HepG2 (cell line): ENCODE measurements around the gene GPC2. TPM values are rescaled to one million over a fixed set of nuclear protein-coding genes. Genes with fewer than 3 reads are reported as not detected.

Experiments used
- ARID3A ChIP-seq: IDR thresholded peaks from 2 replicates; pipeline ENCODE4 v1.6.1; 2012; ENCODE audit warnings: low read depth, low read length, improper control_type of control experiment
- ATF7 ChIP-seq, 2 experiments: fragments of 450-650 bp in 1 of 2; sonication (generic) in 1 of 2; formaldehyde crosslinking in 1 of 2; IDR thresholded peaks; 2 replicates each; pipeline versions ENCODE4 v1.4.0 to v1.6.1; 2016 to 2020; ENCODE audit warnings: antibody characterized with exemption in 1 of 2, mild to moderate bottlenecking in 1 of 2, missing genetic modification reagents in 1 of 2
- ATF7-NPFF ChIP-seq: sonication (generic); formaldehyde crosslinking; IDR thresholded peaks from 2 replicates; pipeline ENCODE4 v1.8.1; 2023; ENCODE audit warnings: mild to moderate bottlenecking, low read depth, missing genetic modification reagents, moderate library complexity
- CBFB ChIP-seq: sonication (generic); formaldehyde crosslinking; IDR thresholded peaks from 2 replicates; pipeline ENCODE4 v1.4.0; 2020; ENCODE audit warnings: missing genetic modification reagents
- E2F2 ChIP-seq: sonication (generic); formaldehyde crosslinking; IDR thresholded peaks from 2 replicates; pipeline ENCODE4 v1.4.0; 2020; ENCODE audit warnings: missing genetic modification reagents, borderline replicate concordance
- E2F5 ChIP-seq: sonication (generic); formaldehyde crosslinking; conservative IDR thresholded peaks from 2 replicates; pipeline ENCODE4 v1.4.0; 2020; ENCODE audit warnings: missing genetic modification reagents
- GLMP ChIP-seq: sonication (generic); formaldehyde crosslinking; IDR thresholded peaks from 2 replicates; pipeline ENCODE4 v1.9.0; 2021; ENCODE audit warnings: missing genetic modification reagents, mild to moderate bottlenecking, borderline replicate concordance
- IKZF5 ChIP-seq: IDR thresholded peaks from 2 replicates; pipeline ENCODE4 v1.6.1; 2018; ENCODE audit warnings: missing genetic modification reagents, mild to moderate bottlenecking, missing compliant biosample characterization
- IRX3 ChIP-seq: sonication (generic); formaldehyde crosslinking; IDR thresholded peaks from 2 replicates; pipeline ENCODE4 v1.8.1; 2023; ENCODE audit warnings: mild to moderate bottlenecking, low read depth, missing genetic modification reagents, borderline replicate concordance
- KLF12 ChIP-seq: sonication (generic); formaldehyde crosslinking; IDR thresholded peaks from 2 replicates; pipeline ENCODE4 v1.4.0; 2020; ENCODE audit warnings: missing genetic modification reagents, borderline replicate concordance
- NCOA5 ChIP-seq: sonication (generic); formaldehyde crosslinking; IDR thresholded peaks from 2 replicates; pipeline ENCODE4 v1.4.0; 2020; ENCODE audit warnings: missing genetic modification reagents
- PRMT3 ChIP-seq: sonication (generic); formaldehyde crosslinking; IDR thresholded peaks from 2 replicates; pipeline ENCODE4 v1.8.1; 2022; ENCODE audit warnings: low read depth, mild to moderate bottlenecking, moderate library complexity, missing genetic modification reagents, borderline replicate concordance
- PRPF4 ChIP-seq: fragments of 200-400 bp; formaldehyde crosslinking; IDR thresholded peaks from 2 replicates; pipeline ENCODE4 v1.6.1; 2016; ENCODE audit warnings: low read length, low read depth; ENCODE audit not compliant: poor library complexity, severe bottlenecking
- ZBTB49 ChIP-seq: sonication (generic); formaldehyde crosslinking; IDR thresholded peaks from 2 replicates; pipeline ENCODE4 v1.4.0; 2020; ENCODE audit warnings: missing genetic modification reagents, borderline replicate concordance
- ZNF710 ChIP-seq: sonication (generic); formaldehyde crosslinking; IDR thresholded peaks from 2 replicates; pipeline ENCODE4 v1.5.0; 2020; ENCODE audit warnings: mild to moderate bottlenecking, missing genetic modification reagents, borderline replicate concordance
- polyA plus RNA-seq, 8 experiments: library from polyadenylated mRNA; depleted of rRNA in 3 of 8; stranded (reverse) in 7 of 8; unstranded in 1 of 8; fragments of >200 nt; fragmentation: Illumina TruSeq in 4 of 8; extraction: Trizol in 4 of 8; gene quantifications; 2 replicates each; pipeline versions ENCODE4 v1.2.1 to v1.2.3, GENCODE V29; 2011 to 2016; ENCODE audit warnings: low read depth in 4 of 8, missing spikeins in 1 of 8, mixed read lengths in 1 of 8; ENCODE audit not compliant: insufficient read depth in 1 of 8
- total RNA-seq, 5 experiments: library from RNA; depleted of rRNA; stranded (reverse); fragments of >200 nt; fragmentation: Illumina TruSeq; extraction: Trizol; gene quantifications; 2 replicates each; pipeline ENCODE4 v1.2.3, GENCODE V29; 2016; ENCODE audit warnings: low read depth in 1 of 5

Gene GPC2
- total and polyA plus RNA-seq, 2 of the 13 experiments (the other 11 are each of a cell fraction or from before 2014, with no cell fraction given), result 0.64 to 0.78 TPM

- TF ChIP-seq NCOA5 (CRISPR knock-in tag), result no peak
- TF ChIP-seq ZNF710 (CRISPR knock-in tag), result 0 out of 2 replicates have a peak, but pooled peaks have one; percentile 38
- TF ChIP-seq KLF12, result no peak
- no peak for TF ChIP-seq ARID3A
- TF ChIP-seq E2F2 (CRISPR knock-in tag), result no peak
- no peak for TF ChIP-seq PRPF4
- TF ChIP-seq E2F5 (CRISPR knock-in tag), result 0 out of 2 replicates have a peak, but pooled peaks have one; percentile 14
- no peak for TF ChIP-seq IRX3 (CRISPR knock-in tag)
- TF ChIP-seq ZBTB49 (CRISPR knock-in tag), result no peak
- no peak for TF ChIP-seq ATF7 (IDR thresholded peaks at IDR 0.05)
- no peak; the same call in 1 of the 2 replicates for TF ChIP-seq ATF7 (CRISPR knock-in tag; IDR thresholded peaks at IDR 0.05)
- TF ChIP-seq ATF7-NPFF, result peak; percentile 36; the same call in 1 of the 2 replicates
- no peak for TF ChIP-seq PRMT3 (CRISPR knock-in tag)
- TF ChIP-seq CBFB (CRISPR knock-in tag), result peak; percentile 51; the same call in 1 of the 2 replicates
- no peak for TF ChIP-seq GLMP (CRISPR knock-in tag)
- peak; percentile 65; the same call in 1 of the 2 replicates for TF ChIP-seq IKZF5 (CRISPR knock-in tag)
Measured at GRCh38 chr7:100158229-100159098, 18.7 kb downstream of the GPC2 start, which contains the start of gene TRAPPC14 (continued).
